Stimulated activated CD8-positive, alpha-beta memory T cell treated with anti-CD3 and anti-CD28 coated beads, Interleukin-15, amount 100 ng/mL, for 4 hours (primary cell): ENCODE measurements around the gene UGCG.
"Not testable (repeated sequence)": the region's sequence is repeated elsewhere in the genome, so short reads cannot be mapped to it uniquely, and the experiment has no call there.

ENCODE experiments used
- DNase-seq, 2 donors: peaks; one replicate each; pipeline ENCODE4 v3.0.0-alpha.2; 2020; ENCODE audit warnings: low read depth in 2 of 2

Gene UGCG

GRCh38 chr9:111890867-111891266 is 5.7 kb upstream of the UGCG start:
- DNase-seq: not testable (repeated sequence)

- no peak for DNase-seq
Measured at GRCh38 chr9:111891910-111892499, 4.6 kb upstream of the UGCG start.

DNA sequence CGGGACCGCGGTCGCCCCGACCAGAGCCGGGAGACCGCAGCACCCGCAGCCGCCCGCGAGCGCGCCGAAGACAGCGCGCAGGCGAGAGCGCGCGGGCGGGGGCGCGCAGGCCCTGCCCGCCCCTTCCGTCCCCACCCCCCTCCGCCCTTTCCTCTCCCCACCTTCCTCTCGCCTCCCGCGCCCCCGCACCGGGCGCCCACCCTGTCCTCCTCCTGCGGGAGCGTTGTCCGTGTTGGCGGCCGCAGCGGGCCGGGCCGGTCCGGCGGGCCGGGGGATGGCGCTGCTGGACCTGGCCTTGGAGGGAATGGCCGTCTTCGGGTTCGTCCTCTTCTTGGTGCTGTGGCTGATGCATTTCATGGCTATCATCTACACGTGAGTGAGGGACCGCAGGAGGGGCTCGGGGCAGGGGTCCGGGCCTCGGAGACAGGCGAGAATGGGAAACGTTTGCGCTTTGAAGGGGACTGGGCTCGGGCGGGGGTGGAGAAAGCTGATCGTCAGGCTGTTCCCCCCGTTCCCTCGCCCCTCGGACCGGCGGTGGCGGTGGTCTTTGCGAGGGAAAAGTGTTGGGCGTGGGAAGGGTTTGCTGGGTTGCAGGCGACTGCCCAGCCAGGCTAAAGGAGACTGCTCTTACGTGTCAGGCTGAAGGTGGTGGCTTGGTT is 457 bp downstream of the UGCG start:
- DNase-seq: peak in 1 of 2 donors; percentile 17

- no peak for DNase-seq
Measured at GRCh38 chr9:111897601-111898137, 1.1 kb downstream of the UGCG start.

DNA sequence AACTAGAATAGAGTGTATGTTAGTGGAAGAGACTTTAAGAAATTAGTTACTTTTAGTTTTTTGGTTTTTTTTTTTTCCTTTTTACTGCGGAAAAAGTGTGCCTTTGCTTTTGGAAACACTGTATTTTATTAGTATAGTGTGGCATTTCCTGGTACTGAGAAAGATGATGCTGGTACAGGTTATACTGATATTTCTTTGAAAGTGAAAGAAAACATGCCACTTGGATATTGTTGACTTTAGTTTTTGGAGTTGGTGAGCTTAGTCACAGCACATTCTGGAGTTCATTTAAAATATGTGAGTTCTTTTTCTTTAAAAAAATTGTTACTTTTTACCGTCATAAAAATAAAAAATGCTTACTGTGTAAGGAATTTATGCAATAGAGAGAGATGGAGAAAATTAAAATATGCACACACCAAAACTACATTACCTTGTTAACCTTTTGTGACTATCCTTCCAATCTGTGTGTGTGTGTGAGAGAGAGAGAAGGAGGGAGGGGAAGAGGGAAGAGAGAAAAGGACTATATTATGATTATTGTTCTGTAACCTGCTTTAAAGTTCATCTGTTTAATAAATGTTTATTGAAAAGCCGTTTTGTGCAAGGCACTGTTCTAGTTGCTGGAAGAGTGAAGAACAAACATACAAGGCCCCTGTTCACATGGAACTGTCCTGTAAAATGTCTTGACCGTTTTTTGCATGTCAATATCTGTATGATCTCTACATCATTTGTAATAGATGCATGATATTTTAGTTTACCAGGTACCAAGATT is 1.9 kb downstream of the UGCG start:
- DNase-seq: no peak

DNA sequence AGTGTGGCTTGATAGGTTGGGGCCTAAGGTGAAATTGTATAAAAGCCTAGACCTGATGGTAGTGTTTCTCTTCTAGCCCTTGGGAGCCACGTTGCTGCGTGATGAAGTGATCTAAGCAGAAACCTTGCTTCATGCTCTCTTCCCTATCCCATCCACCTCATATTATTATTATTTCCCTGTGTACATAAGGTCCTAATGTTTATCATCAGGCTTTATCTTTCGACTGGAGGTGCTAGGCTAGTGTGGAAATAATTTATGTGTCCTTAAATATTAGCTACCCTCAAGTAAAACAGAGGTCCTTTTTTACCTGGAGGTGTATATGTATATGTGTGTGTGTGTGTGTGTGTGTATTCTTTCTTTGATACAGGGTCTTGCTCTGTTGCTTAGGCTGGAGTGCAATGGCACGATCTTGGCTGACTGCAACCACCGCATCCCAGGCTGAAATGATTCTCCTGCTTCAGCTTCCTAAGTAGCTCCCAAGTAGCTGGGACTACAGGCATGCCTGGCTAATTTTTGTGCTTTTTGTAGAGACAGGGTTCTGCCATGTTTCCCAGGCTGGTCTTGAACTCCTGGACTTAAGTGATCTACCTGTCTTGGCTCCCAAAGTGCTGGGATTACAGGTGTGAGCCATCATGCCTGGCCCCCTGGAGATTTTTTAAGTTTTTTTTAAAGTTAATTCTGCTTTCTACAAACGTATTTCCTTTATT is 3.7 kb downstream of the UGCG start:
- DNase-seq: no peak

- no peak for DNase-seq
Measured at GRCh38 chr9:111900858-111901612, 4.4 kb downstream of the UGCG start.

DNA sequence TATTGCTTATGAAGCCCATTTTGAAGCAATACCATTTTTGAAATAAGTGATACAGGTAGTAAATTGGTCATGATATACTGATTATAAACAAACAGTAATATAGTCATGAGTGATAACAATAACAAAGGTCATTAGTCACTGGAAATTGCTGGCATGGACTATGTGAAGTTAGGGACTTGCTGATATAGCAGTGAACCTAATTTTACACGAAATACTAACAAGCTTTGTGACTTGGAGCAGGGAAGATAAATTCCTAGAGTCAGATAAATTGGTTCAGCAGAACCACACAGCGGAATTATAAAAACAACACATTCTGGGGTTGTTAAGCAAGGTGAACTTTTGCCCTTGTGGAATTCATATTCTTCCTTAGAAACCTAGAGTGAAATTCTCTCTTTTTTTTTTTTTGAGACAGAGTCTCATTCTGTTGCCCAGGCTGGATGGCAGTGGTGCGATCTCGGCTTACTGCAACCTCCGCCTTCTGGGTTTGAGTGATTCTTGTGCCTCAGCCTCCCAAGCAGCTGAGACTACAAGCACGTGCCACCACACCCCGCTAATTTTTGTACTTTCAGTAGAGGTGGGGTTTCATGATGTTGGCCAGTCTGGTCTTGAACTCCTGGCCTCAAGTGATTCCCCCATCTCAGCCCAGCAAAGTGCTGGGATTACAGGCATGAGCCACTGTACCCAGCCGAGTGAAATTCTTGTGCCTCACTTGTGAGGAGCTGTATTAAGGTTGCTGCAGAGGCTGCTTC is 6.0 kb downstream of the UGCG start:
- no peak for DNase-seq

DNA sequence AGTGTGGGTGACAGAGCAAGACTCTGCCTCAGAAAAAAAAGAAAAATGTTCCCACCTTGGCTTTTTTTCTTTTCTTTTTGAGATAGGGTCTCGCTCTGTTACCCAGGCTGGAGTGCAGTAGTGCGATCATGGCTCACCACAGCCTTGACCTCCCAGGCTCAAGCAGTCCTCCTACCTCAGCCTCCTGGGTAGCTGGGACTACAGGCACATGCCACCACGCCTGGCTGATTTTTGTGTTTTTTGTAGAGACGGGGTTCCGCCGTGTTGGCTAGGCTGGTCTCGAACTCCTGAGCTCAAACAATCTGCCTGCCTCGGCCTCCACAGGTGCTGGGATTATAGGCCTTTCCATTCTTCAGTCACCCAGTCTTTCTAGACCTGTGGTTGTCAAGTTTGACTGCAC is 6.9 kb downstream of the UGCG start:
- not testable (repeated sequence) for DNase-seq

DNA sequence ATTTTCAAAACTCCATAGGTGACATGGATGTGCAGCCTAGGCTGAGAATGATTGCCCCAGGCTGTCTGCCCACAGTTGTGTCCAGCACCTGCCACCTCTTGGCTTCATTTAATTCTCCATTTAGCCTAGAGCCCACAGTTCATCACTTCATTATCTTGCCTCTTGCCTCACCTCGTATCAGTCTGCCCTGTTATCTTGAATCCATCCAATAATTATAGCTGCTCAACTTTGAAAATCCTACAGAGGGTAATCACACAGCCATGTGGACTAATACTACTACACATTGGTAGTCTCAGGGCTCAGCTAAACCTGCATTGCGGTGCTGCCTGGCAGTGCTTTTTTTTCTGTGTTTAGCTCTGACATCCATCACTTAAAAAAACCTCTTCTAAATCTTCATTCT is 7.4 kb downstream of the UGCG start:
- DNase-seq: no peak

- DNase-seq: no peak
Measured at GRCh38 chr9:111904891-111905291, 8.3 kb downstream of the UGCG start.

GRCh38 chr9:111907147-111907546 is 10.5 kb downstream of the UGCG start:
- DNase-seq: no peak

- DNase-seq: no peak
Measured at GRCh38 chr9:111909444-111909843, 12.8 kb downstream of the UGCG start.

DNA sequence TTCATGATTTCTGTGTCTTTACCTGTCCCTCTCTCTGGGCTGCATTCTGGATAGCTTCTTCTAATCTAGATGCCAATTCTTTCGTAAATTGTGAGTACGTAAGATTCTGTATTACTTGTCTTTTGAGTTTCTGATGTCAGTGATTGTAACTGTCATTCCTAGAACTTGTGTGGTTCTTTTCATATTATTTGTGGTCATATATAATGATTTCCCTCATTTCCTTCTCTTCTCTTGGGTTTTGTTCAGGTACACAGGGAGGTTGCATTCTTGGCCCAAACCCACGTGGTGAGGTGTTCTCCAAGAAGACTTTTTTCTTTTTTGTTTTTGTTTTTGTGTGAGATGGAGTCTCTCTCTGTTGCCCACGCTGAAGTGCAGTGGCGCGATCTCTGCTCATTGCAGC is 13.8 kb downstream of the UGCG start:
- no peak for DNase-seq

DNA sequence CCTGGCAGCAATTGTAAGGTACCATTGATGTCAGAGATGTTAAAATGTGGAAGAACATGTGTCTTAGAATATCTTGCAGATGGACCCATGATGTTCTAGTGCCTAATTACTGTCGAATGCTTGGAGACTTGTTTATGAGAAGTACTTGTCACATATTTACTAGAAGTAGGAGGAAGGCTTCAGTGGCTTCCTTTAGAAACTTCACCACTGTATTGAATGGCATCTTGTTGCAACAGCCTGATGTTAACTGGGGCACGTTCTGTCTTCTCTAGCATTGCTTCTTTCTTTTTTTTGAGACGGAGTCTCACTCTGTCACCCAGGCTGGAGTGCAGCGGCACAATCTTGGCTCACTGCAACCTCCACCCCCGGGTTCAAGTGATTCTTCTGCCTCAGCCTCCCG is 16.5 kb downstream of the UGCG start:
- DNase-seq: no peak

DNA sequence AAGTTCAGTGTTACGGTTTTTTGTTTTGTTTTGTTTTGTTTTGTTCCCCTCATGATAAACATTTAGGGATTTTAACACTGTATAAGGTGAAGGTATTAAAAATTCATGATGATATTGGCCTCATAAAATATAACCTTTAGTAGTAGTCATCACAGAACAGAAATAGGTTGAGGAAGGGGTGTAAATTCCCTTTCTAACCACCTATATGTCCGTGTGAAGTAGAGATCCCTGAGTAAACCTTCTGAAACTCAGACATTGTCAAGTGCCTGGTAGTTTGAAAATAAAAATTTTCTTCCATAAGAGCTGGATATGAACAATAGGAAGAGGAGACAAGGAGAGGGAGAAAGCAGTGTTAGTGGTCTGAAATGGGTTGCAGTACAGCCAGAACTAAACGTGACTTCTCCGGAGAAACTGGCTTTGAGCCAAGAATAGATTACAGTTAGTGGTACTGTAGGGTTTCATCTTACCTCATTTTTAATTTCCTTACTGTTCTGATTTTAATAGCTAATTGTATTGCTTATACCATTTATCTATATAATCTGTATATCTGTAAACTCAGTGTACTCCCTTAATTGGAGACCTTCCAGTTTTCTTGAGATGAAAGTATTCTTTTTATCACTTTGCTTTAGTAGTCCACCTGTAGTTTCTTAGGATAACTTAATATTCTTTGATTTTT is 18.3 kb downstream of the UGCG start:
- DNase-seq: no peak

GRCh38 chr9:111915425-111915758 is 18.8 kb downstream of the UGCG start:
- no peak for DNase-seq

DNA sequence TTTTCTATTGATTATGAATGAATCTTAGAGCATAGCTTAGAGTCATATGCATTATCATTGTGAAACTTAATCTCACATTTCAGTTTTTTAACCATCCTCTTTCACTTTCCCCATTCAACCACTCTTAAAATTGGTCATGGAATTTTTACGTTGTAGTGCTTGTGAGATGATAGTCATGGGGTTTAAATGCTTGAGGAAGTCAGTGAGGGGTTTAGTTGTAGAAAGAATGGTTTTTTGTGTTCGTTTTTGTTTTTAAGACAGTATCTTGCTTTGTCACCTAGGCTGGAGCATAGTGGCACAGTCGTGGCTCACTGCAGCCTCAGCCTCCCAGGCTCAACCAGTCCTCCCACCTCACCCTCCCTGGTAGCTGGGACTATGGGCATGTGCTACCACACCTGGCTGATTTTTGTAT is 19.6 kb downstream of the UGCG start:
- no peak for DNase-seq

- DNase-seq: no peak
Measured at GRCh38 chr9:111917201-111917600, 20.6 kb downstream of the UGCG start.

DNA sequence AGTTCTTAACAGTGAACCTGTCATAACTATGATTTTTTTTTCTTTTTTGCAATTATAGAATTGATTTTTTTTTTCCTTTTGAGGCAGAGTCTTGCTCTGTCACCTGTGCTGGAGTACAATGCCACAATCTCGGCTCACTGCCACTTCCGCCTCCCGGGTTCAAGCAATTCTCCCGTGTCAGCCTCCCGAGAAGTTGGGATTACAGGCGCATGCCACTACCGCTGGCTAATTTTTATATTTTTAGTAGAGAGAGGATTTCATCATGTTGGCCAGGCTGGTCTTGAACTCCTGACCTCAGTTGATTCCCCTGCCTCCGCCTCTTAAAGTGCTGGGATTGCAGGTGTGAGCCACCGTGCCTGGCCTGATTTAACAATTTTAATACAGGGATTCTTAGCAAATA is 21.4 kb downstream of the UGCG start:
- DNase-seq: no peak
